Stimulated activated CD4-positive, alpha-beta T cell treated with anti-CD3 and anti-CD28 coated beads, Interleukin-2, amount 100 ng/mL, for 4 hours (primary cell): ENCODE measurements around the gene GDPD1.
"Not testable (repeated sequence)": the region's sequence is repeated elsewhere in the genome, so short reads cannot be mapped to it uniquely, and the experiment has no call there.

Experiments used
- DNase-seq: peaks from one replicate; pipeline ENCODE4 v3.0.0-alpha.2; 2020; ENCODE audit warnings: low read depth

Gene GDPD1

DNA sequence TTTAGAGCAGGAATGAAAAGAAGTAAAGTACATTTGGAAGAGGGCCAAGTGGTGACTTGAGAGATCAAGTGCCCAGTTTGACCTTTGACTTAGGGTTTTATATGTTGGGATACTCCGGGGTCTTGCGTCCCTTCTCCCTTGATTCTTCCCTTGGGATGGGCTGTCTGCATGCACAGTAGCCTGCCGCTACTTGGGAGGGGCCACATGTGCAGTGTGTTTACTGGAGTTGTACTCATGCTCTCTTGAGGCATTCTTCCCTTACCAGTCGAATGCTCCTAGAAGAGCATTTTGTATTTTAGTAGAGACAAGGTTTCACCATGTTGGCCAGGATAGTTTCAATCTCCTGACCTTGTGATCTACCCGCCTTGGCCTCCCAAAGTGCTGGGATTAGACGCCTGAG lies 23.8 kb downstream of the GDPD1 start:
- DNase-seq = no peak

DNA sequence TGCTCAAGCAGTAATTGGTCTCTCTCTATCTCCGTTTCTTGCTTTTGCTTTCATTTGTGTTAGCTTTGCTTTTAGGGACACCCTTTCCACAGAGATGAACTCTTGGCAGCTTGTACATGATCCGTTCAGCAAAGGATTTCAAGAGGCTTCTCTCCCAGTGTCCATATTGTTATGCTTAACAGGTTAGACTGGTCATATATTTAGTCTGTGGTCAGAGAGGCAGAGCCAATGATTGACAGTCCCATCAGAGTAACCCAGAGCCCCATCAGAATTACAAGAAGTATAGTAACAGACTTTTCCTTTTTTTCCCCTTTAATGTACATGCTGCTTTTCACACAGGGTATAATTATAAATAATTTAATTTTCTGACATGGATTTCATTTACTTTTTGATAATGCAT lies 34.4 kb downstream of the GDPD1 start:
- DNase-seq = no peak

DNA sequence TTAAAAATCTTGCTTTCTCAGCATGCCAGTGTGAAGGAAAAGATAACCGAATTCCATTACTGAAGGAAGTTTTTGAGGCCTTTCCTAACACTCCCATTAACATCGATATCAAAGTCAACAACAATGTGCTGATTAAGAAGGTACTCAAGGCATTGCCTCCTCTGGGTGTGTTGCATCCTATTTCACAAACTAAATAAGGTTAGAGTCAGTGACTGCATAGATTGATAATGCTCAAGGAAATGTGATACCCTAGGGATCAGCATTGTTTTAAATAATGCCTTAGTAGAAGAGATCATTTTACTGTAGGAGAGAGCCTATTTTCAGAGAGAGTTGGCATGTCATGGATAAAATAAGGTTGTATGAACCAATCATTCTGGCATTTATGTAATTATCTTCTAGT lies 36.8 kb downstream of the GDPD1 start:
- no peak for DNase-seq

DNA sequence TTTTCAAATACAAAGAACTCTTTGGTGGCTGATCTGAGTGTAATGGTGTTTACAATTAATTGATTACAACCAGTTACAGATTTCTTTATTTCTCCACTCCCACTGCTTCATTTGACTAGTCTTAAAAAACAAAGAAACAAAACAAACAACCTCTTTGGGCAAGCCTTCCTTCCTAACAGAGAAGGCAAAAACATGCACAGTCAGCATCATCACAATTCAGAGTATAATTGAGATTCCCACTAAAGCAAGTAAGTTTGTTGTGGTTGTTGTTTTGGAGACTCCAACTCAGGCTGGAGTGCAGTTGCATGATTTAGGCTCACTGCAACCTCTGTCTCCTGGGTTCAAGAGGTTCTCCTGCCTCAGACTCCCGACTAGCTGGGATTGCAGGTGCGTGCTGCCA lies 40.4 kb downstream of the GDPD1 start:
- DNase-seq = no peak

DNA sequence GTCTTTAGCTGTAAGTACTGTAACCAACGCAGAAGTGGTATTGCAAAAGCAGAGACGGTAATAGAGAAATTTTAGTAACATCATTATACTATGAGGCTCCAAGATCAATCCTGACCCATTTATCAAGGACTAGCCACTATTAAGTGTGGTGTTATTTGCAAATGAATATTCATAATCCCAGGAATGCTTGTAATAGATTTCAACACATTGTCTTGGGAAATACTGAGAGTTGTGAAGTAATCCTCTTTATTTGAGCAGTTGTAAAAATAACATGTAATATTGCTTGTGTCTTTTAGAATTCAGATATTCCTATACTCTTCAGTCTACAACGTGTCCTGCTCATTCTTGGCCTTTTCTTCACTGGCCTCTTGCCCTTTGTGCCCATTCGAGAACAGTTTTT lies 46.4 kb downstream of the GDPD1 start:
- DNase-seq = no peak

DNA sequence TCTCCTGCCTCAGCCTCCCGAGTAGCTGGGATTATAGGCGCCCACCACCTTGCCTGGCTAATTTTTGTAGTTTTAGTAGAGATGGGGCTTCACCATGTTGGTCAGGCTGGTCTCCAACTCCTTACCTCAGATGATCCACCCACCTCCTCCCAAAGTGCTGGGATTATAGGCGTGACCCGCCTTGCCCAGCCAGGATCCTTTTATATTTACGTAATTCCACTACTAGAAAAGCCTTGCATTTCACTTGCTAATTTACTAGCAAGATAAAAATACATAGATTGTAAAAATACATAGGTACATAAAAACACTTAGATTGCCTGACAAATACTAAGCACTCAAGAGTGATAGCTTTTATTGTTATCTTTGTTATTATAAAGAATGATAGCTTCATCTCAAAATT lies 47.5 kb downstream of the GDPD1 start:
- no peak for DNase-seq

DNA sequence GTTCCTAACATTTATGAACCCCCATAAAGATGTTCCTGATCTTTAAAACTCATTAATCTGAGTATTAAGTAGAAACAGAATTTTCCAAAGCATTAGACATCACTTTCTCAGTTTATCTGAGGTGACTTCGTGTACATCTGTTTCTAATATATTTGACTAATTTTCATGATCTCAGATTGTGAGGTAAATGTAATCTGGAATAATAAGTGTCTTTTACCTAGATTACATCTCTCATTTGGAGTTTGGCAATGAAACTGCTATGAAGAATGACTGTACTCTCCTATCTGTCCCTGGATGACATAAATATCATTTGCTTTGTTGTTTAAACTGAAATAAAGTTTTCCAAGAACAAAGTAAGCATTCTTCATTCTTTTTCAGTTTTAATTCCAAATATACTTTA lies 55.3 kb downstream of the GDPD1 start:
- DNase-seq = no peak

DNA sequence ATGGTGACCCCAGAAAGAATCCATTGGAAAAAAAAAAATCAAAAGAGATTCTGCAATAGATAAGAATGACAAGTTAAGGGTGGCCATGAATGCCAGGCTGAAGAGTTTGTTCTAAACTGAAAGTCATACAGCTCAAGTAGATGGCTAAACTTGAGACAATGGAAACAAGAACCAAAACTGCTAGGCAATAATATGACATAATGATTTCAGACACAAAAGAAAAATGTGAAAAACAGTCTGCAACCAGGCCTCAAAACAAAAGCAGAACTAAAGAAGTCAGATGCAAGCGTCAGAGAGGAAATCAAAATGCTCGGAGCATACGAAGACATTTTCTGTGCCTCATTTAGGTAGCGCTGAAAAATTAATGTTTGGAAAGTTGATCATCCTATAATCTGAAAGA lies 56.7 kb downstream of the GDPD1 start:
- no peak for DNase-seq

DNA sequence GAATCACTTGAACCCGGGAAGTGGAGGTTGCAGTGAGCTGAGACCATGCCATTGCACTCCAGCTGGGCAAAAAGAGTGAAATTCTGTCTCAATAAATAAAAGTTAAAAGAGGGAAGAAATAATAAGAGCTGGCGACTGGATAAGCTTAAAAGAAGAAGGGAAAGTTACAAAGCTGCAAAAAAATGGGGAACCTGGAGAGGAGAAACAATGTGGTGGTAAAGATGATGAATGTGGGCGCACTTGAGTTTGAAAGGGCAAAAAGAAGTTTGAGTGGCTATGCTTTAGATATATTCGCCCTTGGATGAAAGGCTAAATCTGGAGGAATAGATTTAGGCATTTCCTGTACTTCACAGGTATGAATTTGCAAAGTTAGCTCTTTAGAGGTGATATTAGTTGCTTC lies 58.1 kb downstream of the GDPD1 start:
- no peak for DNase-seq

DNA sequence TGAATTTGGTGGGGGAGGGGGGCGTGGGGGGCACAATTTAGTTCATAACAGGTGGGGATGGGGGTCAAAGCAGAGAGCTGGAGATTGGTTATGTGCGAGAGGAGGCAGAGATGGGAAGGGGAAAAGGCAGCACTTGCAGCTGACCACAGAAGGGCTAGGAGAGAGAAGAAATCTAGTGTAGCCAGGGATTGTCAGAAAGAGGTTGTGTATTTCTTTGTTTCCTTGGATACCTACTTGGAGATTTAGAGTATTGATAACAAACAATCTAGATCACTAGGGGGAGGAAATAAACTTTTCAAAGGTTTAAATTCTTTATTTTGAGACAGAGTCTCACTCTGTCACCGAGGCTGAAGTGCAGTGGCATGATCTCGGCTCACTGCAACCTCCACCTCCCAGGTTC lies 64.0 kb downstream of the GDPD1 start:
- no peak for DNase-seq

DNA sequence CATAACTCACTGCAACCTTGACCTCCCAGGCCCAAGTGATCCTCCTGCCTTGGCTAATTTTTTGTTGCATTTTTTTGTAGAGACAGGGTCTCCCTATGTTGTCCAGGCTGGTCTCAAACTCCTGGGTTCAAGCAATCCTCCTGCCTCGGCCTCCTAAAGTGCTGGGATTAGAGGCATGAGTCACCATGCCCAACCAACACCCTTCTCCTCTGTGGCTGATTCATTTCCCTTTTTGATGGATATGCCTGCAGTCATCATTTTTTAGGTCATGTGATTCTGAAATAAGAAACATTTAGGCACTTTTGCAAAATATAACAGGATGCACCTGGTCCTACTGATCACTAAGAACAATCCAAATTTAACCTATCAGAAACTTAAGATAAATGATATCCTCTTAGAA lies 67.1 kb downstream of the GDPD1 start:
- DNase-seq = no peak

DNA sequence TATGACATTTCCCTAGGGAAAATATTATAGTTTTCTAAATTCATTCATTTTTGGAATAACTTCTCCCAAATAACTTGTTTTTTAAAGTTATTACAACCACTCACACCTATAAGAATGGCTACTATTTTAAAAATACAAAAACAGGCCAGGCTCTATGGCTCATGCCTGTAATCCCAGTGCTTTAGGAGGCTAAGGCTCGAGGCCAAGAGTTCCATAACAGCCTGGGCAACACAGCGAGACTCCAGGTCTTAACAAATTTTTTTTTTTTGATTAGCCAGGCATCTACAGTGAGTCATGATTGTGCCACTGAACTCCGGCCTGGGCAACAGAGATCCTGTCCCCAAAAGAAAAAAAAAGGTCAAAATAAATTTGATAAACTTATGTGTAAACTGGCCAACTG lies 67.6 kb downstream of the GDPD1 start:
- no peak for DNase-seq

DNA sequence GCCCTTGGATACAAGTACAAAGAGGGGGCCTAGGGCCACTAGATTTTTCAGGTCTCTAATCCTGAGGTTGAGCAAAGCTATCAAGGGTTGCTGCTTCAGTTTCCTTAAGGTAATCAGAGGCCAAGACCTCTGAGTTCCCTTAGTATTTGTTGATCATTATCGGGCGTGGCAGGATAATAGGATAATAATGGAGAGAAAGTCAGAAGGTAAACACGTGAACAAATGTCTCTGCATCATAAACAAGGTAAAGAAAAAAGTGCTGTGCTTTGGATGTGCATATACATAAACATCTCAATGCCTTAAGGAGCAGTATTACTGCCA lies 69.6 kb downstream of the GDPD1 start:
- no peak for DNase-seq

DNA sequence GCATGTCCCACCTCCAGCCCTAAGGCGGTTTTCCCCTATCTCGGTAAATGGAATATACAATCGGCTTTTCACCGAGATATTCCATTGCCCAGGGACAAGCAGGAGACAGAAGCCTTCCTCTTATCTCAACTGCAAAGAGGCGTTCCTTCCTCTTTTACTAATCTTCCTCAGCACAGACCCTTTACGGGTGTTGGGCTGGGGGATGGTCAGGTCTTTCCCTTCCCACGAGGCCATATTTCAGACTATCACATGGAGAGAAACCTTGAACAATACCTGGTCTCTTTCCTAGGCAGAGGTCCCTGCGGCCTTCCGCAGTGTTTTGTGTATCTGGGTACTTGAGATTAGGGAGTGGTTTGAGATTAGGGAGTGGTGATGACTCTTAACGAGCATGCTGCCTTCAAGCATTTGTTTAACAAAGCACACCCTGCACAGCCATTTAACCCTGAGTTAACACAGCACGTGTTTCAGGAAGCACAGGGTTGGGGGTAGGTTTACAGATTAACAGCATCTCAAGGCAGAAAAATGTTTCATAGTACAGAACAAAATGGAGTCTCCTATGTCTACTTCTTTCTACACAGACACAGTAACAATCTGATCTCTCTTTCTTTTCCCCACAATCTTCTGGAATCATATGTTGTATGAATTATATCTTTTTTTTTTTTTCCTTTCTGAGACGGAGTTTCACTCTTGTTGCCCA lies 70.1 kb downstream of the GDPD1 start:
- DNase-seq = not testable (repeated sequence)

DNA sequence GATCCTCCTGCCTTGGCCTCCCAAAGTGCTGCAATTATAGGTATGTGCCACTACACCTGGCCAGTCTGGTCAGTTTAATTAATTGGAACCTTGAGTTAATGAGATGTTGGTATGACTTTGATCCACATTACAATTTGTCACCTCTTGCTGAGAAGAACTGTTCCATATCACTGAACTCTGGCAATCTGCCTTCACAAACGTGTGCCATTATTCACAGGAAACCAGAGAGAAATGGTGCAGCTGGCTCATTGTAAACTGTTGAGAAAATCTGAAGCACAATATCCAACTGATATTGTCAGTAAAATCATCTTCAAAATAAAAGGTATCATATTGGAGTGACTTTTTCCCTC lies 71.8 kb downstream of the GDPD1 start:
- DNase-seq = no peak

DNA sequence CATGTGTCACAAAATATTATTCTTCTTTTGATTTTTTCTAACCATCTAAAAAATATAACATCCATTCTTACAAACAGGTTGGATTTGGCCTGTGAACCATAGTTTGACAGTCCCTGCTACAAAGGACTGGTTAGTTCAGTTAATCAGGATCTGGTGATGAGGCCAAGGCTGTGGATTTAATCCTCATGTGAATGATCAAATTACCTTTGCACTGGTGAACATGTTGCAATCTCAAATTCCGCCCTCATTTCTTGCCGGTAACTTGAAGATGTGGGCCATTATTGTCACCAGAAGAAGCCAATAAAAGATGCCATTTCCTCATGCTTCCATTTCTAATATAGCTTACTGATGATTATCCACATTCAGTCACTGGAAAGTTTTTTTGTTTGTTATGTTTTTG lies 75.9 kb downstream of the GDPD1 start:
- no peak for DNase-seq

DNA sequence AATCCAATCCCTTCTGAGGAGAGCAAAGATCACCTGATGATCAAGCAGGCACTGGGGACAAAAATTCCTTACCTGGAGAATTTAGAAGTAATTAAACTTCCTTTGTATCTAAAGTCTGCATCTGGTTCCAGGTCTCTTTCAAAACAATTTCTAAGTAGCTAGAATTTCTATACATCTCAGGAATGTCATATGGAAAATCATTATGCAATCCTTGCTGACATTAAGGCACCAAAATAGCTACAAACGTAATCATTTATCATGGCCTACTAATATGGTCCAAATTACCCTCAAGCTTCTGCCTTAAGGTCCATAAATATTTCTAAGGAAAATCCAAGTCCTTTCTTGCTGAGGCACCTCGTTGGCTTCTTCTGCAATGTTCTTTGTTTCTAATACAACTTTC lies 78.2 kb downstream of the GDPD1 start:
- DNase-seq = no peak

DNA sequence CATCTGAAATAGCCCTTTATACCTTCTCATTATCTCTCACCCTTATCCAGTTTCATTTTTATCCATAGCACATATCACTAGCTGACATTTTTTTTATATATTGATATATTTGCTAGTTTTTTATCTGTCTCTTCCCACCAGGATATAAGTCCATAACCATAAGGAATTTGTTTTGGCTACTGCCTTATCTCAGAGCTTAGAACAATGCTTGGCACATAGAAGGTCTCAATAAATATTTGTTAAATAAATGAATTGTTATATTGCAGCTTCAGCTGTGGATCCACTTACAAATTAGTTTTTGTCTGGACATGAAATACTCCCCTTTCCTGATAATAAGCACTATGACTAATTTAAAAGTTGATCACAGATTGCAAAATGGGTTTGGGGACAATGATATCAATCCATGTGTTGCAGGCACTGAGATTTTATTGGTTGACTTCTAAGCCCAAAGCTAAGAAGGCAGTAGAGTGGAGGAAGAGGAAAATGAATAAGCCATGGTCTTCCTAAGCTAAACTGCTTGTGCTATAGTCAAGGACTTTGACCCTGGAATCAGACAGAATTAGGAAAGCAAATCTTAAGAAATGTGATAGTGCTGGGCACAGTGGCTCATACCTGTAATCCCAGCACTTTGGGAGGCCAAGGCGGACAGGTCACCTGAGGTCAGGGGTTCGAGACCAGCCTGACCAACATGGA lies 79.2 kb downstream of the GDPD1 start:
- no peak for DNase-seq

DNA sequence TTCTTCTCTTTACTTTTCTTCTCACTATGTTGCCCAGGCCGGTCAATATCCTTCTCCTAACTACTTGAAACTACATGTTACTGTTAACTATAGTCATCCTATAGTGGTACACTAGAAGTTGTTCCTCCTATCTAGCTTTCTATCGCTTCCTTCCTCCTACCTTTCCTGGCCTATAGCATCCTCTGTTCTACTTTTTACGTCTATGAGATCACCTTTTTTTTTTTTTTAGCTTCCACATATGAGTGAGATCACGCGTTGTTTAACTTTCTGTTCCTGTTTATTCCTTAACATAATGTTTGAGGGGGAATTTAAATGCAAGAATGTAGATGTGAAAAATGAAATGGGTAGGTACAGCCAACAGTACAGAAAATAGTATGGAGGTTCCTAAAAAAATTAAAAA lies 80.6 kb downstream of the GDPD1 start:
- no peak for DNase-seq

DNA sequence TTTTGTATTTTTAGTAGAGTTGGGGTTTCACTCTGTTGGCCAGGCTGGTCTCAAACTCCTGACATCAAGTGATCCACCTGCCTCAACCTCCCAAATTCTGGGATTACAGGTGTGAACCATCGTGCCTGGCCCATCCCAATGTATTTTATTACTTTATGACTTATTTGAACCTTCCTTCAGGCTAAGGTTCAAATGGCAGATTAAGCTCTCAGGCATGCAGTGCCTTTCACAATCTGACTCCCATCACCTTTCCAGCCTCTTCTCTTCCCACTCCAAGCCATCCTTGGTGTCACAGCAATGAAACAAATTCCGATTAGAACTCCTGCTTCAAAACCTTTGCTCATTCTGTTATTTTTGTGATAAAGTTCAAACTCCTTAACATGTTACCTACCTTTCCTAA lies 84.5 kb downstream of the GDPD1 start:
- no peak for DNase-seq

DNA sequence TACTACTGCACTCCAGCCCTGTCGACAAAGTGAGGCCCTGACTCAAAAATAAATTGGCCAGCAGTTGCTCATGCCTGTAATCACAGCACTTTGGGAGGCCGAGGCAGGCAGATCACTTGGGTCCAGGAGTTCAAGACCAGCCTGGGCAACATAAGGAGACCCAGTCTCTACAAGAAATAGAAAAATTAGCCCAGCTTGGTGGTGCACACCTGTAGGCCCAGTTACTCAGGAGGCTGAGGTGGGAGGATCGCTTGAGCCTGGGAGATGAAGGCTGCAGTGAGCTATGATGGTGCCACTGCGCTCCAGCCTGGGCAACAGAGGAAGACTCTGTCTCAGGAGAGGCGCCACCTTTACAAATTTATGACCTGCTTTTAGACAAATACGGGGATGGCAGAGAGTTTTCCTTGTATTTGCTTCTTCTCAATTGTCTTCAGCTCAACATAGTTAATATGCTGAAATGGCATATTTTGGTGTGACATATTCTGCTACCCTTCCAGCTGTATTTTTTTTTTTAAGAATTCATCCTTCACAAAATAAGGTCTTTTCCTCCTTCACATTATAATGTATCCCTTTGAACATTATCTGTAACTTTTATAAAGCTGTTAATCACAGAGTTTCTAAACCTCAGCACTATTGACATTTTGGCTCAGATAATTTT lies 90.1 kb downstream of the GDPD1 start:
- no peak for DNase-seq

DNA sequence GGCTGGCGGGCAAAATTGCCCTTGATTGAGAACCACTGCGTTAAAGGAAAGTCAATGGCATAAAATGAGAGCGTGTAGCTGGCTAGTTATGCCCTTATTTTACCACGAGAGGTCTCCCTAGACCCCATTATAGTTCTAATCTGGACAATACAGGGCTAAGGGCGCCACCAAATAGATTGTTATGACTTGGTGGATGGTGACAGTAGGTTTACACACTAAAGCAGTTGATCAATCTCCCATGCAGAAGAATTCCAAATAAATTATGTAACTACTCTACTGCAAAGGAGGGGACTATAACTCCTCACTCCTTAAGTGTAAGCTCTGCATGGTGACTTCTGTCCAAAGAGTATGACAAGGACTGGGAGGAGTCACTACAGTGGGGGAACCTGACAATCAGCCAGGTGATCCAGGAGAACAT lies 90.7 kb downstream of the GDPD1 start:
- peak; percentile 28 for DNase-seq

DNA sequence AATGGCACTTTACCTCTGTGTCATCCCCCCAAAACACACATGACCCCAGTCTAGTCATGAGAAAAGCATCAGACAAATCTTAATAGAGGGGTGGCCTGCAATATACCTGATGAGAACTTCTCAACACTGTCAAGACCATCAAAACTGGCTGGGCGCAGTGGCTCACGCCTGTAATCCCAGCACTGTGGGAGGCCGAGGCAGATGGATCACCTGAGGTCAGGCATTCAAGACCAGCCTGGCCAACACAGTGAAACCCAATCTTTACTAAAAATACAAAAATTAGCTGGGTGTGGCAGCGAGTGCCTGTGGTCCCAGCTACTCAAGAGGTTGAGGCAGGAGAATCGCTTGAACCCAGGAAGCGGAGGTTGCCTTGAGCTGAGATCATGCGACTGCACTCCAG lies 91.2 kb downstream of the GDPD1 start:
- not testable (repeated sequence) for DNase-seq

DNA sequence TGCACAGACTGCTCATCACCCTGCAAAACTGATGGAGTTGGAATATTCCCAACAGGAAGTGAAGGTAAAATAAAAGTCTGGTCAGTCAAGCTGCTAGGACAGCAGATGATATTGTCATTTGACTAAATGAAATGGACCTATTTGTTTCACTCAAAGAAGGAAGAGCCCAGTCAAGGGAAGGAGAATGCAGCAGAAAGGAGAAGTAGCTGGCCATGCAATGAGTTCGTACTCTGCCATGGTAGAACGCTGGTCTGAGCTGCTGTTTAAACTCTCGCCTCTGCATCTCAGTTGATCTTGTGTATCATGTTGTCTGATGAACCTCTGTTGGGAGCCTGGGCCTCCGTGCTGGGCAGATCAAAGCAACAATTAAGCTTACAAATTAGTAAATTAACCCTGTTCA lies 95.6 kb downstream of the GDPD1 start:
- no peak for DNase-seq
